ENCODE results near the gene HEPN1.
A peak's percentile ranks its signal among the peaks of the same experiment; 100 is the strongest.

The HEPN1 gene

GRCh38 chr11:124918950-124919349 lies at the start of gene HEPN1:
Gene HEPN1 (plus strand): TSS chr11:124919250.
- DNase-seq (ENCODE audit: low read depth in 2 of 2): no peak

GRCh38 chr11:124869331-124869730 lies 49.7 kb upstream of the HEPN1 start:
- no peak for DNase-seq (ENCODE audit: low read depth in 2 of 2)

DNA sequence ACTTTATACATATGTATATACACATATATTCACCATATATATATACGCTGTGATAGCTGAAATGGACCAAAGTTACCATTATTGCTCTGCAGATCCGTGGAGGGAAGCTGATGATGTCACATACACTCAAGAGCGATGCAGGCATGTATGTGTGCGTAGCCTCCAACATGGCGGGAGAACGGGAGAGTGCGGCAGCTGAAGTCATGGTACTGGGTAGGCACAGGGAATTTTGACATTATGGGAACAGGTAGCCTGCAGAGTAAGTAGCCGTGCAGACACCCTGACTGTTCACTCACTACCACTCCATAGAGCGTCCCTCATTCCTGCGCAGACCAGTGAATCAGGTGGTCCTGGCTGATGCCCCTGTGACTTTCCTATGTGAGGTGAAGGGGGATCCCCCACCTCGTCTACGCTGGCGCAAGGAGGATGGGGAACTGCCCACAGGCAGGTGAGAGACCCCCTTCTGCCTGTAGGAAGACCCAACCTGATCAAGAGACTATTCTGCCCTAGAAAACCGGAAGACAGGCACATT lies 49.1 kb upstream of the HEPN1 start:
- DNase-seq (ENCODE audit: low read depth in 2 of 2): no peak

DNA sequence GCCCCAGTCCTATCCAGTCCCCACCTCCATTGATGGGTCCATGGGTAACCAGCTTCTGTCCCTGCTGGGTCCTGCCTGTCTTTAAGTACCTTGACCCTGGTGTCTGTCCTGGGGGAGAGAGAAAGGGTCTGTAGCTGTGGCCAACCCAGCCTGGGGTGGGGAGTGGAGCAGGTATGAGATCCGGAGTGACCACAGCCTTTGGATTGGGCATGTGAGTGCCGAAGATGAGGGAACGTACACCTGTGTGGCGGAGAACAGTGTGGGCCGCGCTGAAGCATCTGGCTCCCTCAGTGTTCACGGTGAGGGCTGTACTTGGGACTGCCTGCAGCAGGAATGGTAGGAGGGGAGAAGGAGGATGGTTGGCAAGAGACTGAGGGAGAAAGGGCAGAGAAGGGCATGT lies 48.6 kb upstream of the HEPN1 start:
- no peak for DNase-seq (ENCODE audit: low read depth in 2 of 2)

- DNase-seq (ENCODE audit: low read depth in 2 of 2): no peak
Observed at GRCh38 chr11:124872280-124872679, 46.8 kb upstream of the HEPN1 start.

DNA sequence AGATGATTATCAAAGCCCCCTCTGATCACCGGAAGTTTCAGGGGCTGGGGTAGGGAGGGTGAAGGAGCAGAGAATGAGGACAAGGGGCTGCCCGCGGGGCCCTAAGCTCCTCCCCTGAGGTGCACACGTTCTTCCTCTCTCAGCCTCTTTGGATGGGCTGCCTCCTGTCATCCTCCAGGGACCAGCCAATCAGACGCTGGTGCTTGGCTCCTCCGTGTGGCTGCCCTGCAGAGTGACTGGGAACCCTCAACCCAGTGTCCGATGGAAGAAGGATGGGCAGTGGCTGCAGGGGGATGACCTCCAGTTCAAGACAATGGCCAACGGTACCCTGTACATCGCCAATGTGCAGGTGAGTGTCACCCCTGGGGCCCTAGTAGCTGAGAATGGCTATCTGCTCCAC lies 46.3 kb upstream of the HEPN1 start:
- no peak for DNase-seq (ENCODE audit: low read depth in 2 of 2)

DNA sequence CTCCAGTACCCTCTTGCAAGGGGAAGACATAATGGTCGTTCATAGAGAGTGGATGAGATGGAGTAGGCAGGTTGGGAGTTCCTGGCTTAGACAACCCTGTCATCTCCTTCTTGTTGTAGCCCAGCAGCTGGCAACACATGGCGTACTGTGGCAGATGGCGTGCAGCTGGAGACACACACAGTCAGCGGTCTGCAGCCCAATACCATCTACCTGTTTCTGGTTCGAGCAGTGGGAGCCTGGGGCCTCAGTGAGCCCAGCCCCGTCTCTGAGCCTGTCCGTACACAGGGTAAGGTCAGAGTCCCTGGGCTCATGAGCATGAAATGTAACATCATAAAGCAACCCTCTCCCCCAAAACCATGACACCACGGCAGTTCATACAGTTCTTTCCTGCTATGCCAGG lies 45.1 kb upstream of the HEPN1 start:
- no peak for DNase-seq (ENCODE audit: low read depth in 2 of 2)

DNA sequence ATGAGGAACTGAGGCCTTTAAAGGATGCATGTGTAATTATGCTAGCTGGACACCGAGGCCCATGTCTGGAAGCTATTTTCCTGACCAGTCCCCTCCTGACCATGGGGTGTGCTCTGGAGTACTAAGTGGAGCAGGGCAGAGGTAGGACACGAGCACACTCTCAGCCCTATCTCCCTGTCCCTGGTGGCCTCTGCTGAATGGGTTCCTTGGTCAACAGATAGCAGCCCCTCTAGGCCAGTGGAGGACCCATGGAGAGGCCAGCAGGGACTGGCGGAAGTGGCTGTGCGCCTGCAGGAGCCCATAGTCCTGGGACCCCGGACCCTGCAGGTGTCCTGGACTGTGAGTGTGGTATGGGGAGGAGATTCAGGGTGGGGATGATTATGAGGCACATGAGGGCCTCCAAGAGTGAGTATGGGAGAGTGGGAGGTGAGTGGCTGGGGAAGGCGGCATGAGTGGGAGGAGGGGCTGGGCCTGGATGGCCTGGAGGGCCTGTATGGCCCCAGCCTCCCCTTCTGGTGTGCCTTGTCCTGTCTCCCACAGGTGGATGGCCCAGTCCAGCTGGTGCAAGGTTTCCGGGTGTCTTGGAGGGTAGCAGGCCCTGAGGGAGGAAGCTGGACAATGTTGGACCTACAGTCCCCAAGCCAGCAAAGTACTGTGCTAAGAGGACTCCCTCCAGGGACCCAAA lies 44.3 kb upstream of the HEPN1 start:
- no peak for DNase-seq (ENCODE audit: low read depth in 2 of 2)

GRCh38 chr11:124875401-124875800 lies 43.6 kb upstream of the HEPN1 start:
- DNase-seq (ENCODE audit: low read depth in 2 of 2): no peak

GRCh38 chr11:124875943-124876817 lies 42.9 kb upstream of the HEPN1 start:
- DNase-seq (ENCODE audit: low read depth in 2 of 2): peak; percentile 66 to 71

DNA sequence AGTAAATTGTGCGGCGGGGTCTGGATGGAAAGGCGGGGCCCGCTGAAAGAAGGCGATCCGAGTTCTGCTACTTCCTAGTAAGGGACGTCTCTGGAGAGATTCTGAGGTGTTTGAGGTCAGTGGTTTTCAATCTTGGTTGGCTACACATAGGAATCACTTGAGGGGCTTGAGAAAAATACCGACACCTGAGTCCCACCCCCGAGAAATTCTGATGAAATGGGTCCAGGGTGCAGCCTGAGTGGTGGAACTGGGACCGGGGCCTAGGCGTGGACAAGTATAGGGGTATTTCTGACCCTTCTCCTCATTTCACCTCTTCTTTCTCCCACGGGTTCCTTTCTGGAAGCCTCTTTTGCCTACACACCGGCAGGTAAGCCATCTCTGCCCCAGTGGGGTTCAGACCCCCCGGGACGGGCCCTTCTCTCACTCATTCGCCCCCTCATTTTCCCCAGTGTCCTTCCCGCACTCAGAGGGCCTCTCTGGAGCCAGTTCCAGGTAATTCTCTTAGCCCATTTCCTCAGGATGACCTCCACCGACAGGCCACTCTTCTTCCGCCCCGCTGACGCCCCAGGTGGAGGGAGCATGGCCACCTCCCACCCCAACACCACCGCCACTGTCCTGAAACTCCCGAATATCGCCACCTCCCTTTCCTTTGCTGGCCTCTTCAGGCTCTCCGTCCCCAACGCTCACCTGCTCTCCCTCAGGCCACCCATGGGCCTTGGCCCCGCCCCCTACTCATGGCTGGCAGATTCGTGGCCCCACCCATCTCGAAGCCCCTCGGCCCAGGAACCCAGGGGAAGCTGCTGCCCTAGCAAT lies 42.0 kb upstream of the HEPN1 start:
- no peak for DNase-seq (ENCODE audit: low read depth in 2 of 2)

DNA sequence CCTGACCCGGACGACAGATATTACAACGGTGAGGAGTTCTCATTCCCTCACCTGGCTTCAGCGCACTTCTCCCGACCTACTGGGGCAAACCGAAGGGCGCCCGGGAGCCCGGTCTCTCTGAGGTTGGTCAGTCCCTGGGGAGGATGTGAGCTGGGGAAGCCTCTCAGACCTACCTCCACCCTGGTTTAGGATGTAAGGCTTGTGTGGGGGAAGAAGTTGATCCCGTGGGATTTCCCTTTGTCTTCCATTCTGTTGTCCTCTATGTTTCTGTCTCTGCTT lies 41.5 kb upstream of the HEPN1 start:
- no peak for DNase-seq (ENCODE audit: low read depth in 2 of 2)

GRCh38 chr11:124877910-124878758 lies 40.9 kb upstream of the HEPN1 start:
- DNase-seq (ENCODE audit: low read depth in 2 of 2): no peak

- DNase-seq (ENCODE audit: low read depth in 2 of 2): no peak
Observed at GRCh38 chr11:124878759-124879492, 40.1 kb upstream of the HEPN1 start.

GRCh38 chr11:124879493-124880289 lies 39.4 kb upstream of the HEPN1 start:
- DNase-seq (ENCODE audit: low read depth in 2 of 2): no peak

- DNase-seq (ENCODE audit: low read depth in 2 of 2): no peak
Observed at GRCh38 chr11:124880290-124880611, 38.8 kb upstream of the HEPN1 start.

- no peak for DNase-seq (ENCODE audit: low read depth in 2 of 2)
Observed at GRCh38 chr11:124880958-124881357, 38.1 kb upstream of the HEPN1 start.

DNA sequence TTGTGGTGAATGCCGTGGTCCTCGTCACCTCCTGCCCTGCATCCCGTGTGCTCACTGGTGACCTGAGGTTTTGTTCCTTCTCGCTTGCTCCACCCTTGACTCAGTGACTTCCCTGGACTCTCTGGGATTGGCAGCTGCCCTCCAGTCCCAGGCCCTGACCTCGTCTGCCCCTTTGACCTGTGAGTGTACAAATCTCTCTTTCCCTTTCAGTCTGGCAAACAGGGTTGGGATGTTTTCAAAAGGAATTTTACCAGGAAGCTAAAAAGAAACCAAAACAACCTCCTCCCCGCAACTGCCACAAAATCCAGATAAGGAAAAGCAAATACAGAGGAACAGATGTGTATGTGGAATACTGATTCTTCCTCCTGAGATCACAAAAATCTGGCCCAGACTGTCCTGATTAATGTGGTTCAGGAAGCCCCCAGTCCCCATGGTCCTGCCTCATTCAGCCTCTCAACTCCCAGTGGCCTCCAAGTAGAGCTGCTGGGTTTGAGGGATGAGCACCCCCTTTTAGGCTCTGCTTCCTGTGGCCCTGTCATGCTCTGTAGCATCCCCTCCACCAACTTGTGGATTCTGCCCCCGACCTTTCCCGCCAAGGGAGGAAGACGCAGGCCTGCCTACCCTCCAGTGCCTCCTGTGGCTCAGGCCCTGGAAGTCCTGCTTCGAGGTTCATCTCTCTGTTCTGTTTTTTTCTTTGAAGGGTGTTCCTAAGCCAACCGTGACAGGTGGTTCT lies 36.5 kb upstream of the HEPN1 start:
- DNase-seq (ENCODE audit: low read depth in 2 of 2): no peak

- no peak for DNase-seq (ENCODE audit: low read depth in 2 of 2)
Observed at GRCh38 chr11:124884340-124884739, 34.7 kb upstream of the HEPN1 start.

Data from stimulated activated CD4-positive, alpha-beta T cell treated with anti-CD3 and anti-CD28 coated beads, Interleukin-4, amount 100 ng/mL, for 48 hours (primary cell).